HG03378 (cell line): ENCODE measurements around the gene AHCYL2.
"Not testable (repeated sequence)": the region's sequence is repeated elsewhere in the genome, so short reads cannot be mapped to it uniquely, and the experiment has no call there.

Experiments used
- ATAC-seq: cut with Tn5 transposase; IDR thresholded peaks from one replicate; pipeline ENCODE4 v1.9.1; 2021; ENCODE audit warnings: mild to moderate bottlenecking, moderate library complexity; ENCODE audit not compliant: unreplicated experiment

The AHCYL2 gene

DNA sequence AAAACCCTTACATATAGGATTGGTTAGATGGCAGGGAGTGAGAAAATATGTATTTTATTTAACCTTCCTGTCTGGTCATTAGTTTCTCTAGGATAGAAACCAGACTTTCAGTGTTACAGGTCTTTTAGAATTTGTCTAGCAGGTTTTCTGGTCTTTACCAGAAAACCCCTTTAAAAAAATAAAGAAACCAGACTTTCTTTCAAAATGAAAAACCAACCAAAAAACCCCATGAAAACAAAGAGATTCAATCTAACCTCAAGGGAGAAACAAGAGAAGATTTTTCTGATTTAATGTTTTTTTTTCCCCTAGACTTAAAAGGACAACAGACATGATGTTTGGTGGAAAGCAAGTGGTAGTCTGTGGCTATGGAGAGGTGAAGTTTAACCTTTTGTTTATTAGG is 180.7 kb downstream of the AHCYL2 start:
- ATAC-seq, result no peak

DNA sequence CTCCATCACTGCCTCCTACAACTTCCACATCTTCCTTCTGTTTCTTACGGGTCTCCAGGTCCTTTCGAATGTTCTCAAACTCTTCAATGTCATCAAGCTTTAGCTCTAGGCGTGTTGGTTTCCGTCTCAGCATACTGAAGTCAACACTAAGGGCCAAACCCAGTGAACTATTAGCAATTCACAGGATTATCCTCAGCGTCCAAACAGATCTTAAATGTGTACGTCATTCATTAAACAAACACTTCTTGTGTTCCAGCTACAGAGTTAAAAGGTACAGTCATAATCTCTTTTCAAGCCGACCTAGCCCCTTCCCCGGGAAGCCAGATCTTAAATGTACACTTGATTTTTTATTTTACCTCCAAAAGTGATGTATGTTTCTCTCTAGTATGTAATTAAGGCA is 185.4 kb downstream of the AHCYL2 start:
- not testable (repeated sequence) for ATAC-seq

DNA sequence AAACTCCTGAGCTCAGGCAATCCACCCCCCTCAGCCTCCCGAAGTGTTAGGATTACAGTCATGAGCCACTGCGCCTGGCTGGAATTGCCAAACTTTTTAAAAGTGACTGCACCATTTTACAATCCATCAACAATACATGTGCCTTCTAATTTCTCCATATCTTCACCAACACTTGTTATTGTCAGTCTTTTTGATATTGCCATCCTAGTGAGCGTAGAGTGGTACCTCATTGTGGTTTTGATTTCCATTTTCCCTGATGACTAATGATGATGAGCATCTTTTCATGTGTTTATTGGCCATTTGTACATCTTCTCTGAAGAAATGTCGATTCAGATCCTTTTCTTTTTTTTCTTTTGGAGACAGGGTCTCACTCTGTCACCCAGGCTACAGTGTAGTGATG is 187.7 kb downstream of the AHCYL2 start:
- ATAC-seq, result no peak

DNA sequence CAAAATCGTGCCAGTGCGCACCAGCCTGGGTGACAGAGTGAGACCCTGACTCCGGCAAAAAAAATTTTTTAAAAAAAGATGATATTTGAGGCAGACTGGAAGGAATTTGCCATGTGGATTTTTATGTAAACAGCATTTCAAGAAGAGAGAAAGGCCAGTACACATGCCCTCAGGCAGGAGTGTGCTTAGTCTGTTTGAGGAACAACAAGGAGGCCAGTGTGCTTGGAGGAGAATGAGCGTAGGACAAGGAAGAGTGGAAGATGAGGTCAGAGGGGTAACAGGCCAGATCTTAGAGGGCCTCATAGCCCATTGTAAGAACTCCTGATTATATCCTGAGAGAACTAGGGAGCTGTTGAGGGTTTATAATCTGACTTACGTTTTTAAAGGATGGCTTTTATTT is 192.2 kb downstream of the AHCYL2 start:
- ATAC-seq, result no peak

DNA sequence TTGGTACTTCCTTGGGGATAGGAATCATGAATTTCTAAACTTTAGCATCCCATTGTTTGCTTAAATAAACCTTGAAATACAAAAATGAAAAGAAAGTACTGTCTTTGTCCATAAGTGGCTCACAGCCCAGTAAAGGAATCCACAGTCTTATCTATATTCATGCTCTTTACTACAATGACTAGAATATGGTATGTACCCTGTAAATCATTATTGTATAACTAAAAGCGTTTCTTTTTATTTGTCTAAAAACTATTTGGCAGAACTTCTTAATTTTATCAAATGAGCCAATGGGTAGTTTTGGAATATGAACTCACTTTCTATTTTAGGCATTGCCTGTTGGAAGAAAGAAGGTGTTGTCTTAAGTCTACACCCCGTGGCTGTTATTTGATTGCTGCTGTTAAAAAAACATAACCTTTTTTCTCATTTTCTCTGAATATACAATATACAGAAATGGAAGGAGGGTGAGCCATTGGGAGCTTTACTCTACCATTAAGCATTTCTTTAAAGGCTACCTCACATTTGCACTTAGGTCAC is 197.0 kb downstream of the AHCYL2 start:
- ATAC-seq, result no peak

DNA sequence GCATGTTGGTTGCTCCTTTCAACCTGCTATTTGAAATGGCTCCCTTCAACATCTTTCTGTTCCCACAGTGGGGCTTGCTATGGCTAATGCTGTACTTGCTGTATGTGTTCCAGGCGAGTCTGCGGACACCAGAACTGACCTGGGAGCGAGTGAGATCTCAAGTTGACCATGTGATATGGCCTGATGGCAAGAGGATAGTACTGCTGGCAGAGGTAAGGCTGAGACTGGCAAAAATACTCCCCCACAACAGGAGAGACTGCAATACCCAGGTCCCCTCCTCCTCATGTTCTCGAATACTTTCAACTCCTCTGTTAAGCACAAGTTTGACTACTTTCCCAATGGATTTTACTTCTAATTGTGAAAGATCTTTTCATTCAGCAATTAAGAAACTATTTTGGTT is 197.9 kb downstream of the AHCYL2 start:
- no peak for ATAC-seq

DNA sequence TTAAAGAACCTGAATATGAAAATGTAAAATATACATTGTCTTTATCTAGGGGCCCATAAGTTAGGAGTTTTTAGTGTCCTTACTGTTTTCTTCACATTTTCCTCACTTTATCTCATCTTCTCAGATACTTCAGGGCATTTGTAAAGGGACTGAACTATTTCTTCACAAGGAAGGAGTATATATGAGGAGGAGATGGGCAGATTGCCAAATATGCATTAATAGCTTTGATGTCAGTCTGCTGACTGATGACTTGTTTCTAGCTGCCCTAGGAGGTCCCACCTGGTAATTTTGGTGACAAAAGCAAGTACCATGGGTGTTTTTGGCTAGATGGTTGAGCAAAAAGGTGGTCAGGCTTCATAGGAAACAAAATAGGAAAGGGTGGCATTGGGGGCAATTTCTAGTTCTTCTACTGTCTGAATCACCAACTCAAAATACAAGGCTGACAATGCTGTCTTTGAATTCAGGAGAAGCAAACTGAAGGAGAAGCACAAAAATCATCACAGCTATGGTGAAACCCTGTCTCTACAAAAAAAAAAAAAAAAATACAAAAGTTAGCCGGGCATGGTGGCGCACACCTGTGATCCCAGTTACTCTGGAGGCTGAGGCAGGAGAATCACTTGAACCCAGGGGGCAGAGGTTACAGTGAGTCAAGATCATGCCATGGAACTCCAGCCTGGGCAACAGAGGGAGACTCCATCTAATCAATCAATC is 199.0 kb downstream of the AHCYL2 start:
- no peak for ATAC-seq

DNA sequence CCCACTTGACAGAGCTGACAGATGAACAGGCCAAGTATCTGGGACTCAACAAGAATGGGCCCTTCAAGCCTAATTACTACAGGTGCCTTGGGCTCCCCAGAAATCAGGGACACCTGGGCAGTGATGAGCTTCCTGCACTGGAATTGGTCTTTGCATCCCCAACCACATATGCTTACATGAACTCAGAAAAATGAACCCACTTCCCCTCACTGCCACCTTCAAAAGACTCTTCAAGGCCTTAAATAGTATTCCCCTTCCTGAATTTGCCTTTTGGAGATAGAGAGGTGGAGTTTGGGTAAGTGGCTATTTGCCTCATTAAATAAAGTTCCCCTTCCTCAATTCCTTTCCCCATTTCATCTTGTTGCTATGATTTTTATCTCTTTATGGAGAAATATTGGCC is 201.7 kb downstream of the AHCYL2 start:
- no peak for ATAC-seq

DNA sequence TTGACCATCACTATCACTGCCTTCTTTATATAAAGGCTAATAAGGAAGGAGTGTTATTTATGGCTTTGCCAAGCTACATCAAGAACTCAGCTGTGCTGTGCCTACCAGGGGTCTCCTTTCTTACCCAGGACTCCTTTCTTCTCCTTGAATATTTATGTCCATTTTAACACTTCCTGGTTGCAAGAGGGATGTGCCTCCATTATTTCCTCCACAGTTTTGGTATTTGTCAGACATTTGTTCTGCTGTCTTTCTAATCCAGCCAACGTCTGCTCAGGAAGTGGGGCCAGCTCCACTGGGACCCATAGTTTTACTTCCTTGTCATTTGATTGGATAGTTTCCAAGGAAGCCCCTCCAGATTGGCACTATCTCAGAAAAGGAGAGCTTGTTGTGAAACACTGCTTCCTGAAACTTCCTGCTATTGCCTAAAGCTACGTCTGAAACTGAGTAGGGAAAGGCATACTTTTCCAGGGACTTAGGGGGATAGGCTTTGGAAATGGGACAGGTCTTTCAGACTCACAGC is 202.8 kb downstream of the AHCYL2 start:
- ATAC-seq, result no peak

DNA sequence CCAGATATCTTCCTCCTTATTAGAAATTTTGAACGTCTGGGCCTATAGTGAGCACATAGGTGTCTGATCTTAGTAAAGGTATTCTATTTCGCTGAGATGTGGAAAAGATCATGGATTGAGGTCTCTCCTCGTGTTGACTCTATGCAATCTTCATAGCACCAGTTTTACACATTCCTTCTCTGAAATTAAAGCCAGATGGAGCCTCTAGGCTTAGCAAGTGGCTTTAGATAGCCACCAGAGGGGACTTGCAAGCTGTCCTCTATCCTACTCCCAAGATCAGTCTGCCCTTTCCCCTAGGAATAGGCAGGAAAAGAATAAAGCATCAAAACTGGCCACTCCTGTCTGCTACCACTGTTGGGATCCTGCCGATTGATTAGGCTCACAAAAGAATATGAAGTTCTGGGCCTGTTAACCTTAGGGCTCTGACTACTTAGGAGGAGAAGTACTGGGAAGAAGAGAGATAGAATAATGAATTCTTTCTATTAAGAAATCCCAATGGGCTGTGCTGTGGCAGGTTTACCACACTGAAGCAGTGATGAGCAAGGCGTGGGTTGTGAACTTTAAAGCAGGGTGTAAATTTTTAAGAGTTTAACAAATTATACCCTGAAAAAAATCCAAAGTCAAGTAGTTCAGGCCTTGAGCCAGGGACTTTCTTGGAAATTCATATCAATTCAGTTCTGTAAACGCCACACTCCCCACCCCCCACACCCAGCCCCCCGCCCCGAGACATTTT is 207.2 kb downstream of the AHCYL2 start:
- no peak for ATAC-seq

DNA sequence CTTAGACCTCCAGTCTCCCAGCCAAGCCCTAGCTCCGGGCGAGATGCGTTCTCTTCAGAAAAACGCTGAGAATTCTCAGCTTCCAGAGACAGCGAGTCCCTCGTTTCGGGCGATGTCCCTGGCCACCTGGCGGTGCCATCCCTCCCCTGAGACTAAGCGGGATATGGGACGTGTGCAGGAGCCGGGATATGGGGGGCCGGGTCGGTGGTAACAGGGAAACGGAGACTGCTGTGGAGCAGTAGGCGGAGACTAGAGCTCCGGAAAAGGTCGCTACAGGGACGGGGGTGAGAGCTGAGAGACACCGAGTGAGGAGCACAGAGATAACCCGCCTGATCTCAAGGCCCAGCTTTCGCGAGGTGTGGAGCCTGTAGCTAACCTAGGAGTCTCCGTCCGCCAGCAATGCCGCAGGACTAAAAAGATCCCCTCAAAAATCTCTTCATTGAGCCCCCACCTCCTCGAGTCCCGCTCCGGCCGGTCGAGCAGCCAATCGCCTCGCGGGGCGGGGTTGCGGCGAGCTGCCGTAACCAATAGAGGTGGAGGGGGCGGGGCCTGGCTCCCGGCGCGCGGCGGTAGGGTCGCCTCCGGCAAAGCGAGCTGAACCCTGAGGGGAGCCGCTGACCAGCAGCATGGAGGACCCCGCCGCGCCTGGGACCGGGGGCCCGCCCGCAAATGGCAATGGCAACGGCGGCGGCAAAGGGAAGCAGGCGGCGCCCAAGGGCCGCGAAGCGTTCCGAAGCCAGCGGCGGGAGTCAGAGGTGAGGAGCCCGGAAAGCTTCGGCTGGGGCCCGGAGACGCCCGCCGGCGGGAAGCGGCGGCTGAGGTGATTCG is 209.2 kb downstream of the AHCYL2 start, which contains the start of gene STRIP2:
STRIP2 (plus strand) TSS at position 586 of the 828 bp plus-strand sequence; CDS start at position 627, 41 bp downstream.
- ATAC-seq, result peak; percentile 85

DNA sequence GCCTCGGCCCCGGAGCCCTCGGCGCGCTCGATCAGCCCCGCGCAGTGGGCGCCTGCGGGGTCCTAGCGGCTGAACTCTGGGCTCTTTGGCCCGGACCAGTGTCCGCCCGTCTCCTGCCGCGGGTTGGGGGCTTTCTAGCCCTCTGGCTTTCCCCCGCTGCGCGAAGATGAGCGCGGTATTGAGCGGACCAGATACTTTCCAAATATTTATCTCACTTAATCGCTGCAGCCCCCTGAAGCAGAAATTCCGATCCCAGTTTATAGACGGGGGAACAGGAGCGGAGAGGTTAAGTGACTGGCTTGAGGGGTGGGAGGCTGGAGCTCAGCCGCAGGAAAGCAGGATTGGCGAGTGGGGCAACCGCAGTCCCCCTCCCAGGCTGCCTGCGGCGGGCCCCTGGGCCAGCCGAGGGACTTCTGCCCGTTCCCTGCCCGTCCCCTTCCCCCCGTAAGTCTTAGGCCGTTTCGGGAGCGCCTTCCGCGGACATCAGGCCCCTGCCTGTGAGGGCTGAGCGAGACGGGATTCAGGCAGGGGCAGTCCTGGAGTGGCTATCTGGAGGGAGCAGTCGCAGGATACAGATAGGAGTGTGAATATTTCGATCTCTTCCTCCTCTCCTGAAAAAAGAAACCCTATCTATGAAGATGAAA is 210.0 kb downstream of the AHCYL2 start:
- ATAC-seq, result no peak

DNA sequence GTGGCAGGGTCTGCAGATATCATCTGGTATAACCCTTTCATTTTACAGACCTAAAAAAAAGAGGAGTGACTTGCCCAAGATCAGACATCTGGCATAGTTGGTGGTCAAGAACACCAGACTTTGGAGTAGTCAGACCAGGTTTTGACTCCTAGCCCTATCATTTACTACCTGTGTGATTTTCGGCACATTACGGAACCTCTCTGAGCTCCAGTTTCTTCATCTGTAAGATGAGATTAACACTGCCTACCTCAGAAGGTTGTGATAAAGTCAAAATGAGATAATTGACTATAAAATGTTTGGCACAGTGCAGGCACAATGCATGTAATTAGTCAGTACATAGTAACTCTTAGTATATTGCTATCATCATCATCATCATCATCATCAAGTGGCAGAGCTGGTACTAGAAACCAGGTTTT is 210.6 kb downstream of the AHCYL2 start:
- no peak for ATAC-seq

DNA sequence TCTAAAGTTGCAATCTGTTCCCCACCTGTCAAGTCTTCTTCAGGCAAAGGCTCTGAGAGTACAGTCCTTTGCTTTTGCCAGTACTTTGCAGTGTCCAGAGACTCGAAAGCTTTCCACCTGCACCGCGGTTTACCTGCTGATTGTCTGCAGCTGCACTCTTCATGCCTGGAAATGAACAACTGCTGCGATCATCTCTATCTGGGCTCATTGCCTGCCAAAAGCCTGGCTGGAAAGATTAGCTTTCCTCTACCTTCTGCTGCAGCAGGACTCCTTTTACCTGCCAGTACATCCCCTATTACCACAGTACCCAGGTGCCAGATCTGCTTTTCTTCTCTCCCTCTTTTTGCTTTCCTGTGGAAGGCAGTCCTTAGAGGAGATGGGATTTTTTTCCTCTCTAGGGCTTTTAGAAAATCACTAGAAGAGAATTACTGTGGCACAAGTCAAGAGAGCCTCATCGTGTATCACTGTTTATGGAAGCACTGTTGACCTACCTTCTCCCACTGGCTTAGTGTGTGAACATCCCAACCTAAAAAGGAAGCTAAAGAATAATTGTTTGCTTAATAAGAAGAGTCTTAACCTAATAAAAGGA is 211.6 kb downstream of the AHCYL2 start:
- ATAC-seq, result no peak

DNA sequence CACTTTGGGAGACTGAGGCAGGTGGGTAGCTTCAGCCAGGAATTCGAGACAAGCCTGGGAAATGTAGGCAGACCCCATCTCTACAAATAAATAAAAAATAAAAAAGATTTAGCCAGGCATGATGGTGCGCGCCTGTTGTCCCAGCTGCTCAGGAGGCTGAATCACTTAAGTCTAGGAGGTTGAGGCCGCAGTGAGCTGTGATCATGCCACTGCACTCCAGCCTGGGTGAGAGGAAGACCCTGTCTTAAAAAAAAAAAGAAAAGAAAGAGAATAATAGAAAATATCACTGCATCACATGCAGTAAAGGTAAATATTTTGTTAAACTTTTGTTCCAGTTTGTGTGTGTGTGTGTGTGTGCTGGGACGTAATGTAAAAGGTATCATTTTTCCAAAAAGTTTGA is 212.4 kb downstream of the AHCYL2 start:
- ATAC-seq, result no peak

DNA sequence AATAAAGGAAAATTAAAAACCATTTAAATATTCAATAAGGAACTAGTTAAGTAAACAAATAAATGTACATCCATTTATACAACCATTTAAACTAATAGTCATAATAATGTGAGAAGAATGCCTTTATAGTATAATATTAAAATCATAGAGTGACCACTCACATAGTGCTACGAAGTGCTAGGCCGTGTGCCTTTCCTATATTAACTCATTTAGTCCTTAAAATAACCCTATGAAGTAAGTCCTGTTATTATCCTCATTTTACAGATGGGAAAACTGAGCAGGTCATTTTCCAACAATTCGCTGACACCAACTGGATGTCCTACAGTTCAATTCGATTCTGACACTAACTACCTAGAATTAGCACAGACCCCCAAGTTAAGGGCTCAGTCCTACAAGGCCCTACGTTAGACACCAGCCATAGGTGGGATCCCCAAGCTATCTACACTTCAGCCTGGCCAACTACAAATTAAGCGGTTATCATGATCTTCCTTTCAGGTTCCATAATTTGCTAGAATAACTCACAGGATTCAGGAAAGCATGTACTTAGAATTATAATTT is 213.5 kb downstream of the AHCYL2 start:
- no peak for ATAC-seq

DNA sequence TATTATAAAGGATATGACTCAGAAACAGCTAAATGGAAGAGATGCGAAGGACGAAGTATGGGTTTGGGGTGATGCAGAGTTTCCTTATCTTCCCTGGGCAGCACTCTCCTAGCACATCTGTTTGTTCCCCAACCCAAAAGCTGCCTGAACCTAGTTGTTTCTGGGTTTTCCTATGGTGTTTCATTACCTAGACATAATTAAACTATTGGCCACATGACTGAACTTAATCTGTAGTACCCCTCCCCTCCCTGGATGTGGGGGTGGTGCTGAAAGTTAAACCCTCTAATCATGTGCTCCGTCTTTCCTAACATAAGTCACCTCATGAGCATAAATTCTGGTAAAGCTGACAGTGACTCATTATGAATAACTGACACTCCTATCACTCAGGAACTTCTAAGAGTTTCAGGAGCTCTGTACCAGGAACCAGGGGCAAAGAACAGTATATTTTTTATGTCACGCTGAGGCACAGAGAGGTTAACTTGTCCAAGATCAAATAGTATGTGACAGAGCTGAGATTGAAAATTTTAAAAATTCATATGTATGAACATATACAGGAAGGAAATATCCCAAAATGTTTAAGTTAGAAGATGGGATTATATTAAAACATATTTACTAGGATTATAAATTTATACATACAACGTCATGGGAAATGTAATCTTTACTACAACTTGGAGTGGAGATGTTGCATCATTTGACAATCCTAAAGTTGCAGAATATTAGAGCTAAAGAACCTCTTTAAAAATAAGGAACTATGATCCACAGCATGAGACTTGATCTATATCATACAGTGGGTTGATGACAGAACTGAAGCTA is 214.2 kb downstream of the AHCYL2 start:
- ATAC-seq, result no peak

DNA sequence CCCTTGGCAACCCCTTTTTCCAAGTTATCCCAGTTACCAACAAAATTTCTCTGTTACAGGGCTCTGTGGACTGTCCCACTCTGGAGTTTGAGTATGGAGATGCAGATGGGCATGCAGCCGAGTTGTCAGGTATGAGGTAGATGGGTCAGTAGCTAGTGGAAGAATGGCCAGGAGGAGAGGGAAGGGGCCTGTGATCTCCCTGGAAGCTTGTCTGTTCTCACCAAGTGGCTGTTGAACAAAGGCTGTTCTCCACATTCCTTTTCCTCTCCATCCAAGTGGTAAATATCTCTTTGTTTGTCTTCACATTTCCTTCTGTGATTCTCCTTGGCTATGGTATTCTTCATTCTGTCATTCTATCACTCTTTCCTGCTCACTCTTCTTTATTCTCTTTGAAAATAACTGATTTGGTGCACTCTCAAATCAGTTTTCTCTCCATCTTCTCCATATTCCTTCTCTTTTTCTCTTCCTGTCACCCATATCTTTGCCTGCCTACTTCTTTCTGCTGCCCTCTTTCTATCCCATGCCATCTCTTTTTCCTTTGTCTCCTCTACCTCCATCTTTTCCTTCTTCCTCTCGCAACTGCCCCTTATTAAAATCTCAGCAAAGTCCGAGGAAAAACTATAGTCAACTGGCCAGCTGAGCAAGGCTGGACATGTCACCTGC is 215.3 kb downstream of the AHCYL2 start:
- no peak for ATAC-seq

DNA sequence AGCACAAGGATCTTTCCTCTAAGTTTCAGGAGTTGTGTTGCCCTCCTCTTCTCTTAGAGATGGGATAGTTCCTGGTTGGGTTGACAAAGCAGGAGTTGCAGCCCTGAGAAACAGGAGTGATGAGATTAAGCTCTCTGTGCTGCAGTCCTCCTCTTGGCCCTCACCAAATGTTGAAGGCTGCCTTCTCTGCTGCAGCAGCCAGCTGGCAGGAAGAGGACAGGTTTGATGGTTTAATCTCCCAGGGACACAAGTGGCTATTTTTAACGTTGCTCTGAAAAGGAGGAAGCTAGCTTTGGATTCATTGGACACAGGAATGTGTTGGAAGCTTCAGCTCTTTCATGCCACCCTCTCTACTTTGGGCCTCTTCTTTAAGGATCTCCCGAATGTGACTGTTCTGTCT is 218.8 kb downstream of the AHCYL2 start:
- no peak for ATAC-seq
